Fibroblast of lung (primary cell): ENCODE results near the gene ERCC6L2.

Experiments
- CTCF ChIP-seq, 2 donors: IDR thresholded peaks in 1 of 2; conservative IDR thresholded peaks in 1 of 2; 1 replicate in 1 of 2; 2 replicates in 1 of 2; pipeline ENCODE4 v1.5.1; 2011 to 2012; ENCODE audit warnings: low read length in 2 of 2, control low read depth in 1 of 2, inconsistent platforms in 1 of 2, low read depth in 1 of 2, mild to moderate bottlenecking in 1 of 2
- EZH2 ChIP-seq: IDR thresholded peaks from 2 replicates; pipeline ENCODE4 v1.5.1; 2012; ENCODE audit warnings: low read length, control low read depth, mild to moderate bottlenecking; ENCODE audit errors: missing control alignments

- TF ChIP-seq CTCF (conservative IDR thresholded peaks at IDR 0.05 in 1 of 2, IDR thresholded peaks at IDR 0.05 in 1 of 2; ENCODE audit: low read depth in 1 of 2, low read length in 2 of 2) (no peak), EZH2 (no peak)
Measured at GRCh38 chr9:95833546-95834178, 41.8 kb upstream of the ERCC6L2 start.
